Colonic mucosa (tissue), 4 donors: ENCODE measurements around the gene OBP2A. TPM values are rescaled to one million over a fixed set of nuclear protein-coding genes. Genes with fewer than 3 reads are reported as not detected.

ENCODE experiments used
- DNase-seq: peaks from one replicate; pipeline ENCODE4 v3.0.0-alpha.2; 2020
- H3K27ac ChIP-seq: fragments of 200-600 bp; one replicate; pipeline ENCODE4 v1.8.0; 2021
- H3K27me3 ChIP-seq: fragments of 200-600 bp; one replicate; pipeline ENCODE4 v1.8.0; 2021
- H3K36me3 ChIP-seq: fragments of 200-600 bp; one replicate; pipeline ENCODE4 v1.8.0; 2021
- H3K4me1 ChIP-seq: fragments of 200-600 bp; one replicate; pipeline ENCODE4 v1.8.0; 2021; ENCODE audit warnings: mild to moderate bottlenecking
- H3K4me3 ChIP-seq: fragments of 200-600 bp; one replicate; pipeline ENCODE4 v1.8.0; 2021
- H3K9ac ChIP-seq, 2 donors: one replicate each; pipeline ENCODE4 v1.7.0; 2013; ENCODE audit warnings: control low read depth in 2 of 2, low read depth in 2 of 2, low read length in 2 of 2
- H3K9me3 ChIP-seq: fragments of 200-600 bp; one replicate; pipeline ENCODE4 v1.8.0; 2021
- intact Hi-C: fragments of 100-400 bp; cut with DNase I; formaldehyde crosslinking; loops from one replicate; pipeline ENCODE4 v1.14.1; 2022
- total RNA-seq, 2 donors: library from RNA; stranded (reverse); fragmentation: NEBNext Ultra II Directional in 1 of 2; extraction: Animal tissue kit (Norgen Biotek cat#: 25700) in 1 of 2; gene quantifications; one replicate each; pipeline ENCODE4 v1.2.1, GENCODE V29; 2021
- TF ChIP-seq, protein P1 (sequence below): fragments of 200-600 bp; IDR thresholded peaks from one replicate; pipeline ENCODE4 v1.8.0; 2022; ENCODE audit warnings: antibody characterized with exemption, mild to moderate bottlenecking
- donor health status: healthy.
- donor health status: DM: no; HTN: no; CAD: no.
- donor health status: DM: no; HTN: no; CAD: no.

The OBP2A gene
- total RNA-seq, 2 donors from 2014 or later = not detected

DNA sequence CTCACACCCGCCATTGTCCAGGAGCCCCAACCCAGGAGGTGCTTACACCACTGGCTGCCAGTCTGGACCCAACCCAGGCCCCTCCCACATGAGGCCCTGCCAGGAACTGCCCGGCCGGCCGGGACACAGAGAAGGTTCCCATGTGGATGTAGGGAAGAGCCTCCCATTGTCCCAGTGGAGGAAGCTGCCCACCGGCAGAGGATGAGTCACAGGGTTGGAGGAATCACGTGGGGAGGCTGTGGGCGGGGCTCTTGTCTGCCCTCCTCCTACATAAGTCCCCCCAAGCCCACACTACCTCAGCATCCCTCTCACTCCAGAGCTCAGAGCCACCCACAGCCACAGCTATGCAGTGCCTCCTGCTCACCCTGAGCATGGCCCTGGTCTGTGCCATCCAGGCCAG, 41.7 kb downstream of the OBP2A start:
- Histone ChIP-seq H3K9ac (no peak overlapping the region), H3K4me3 (no peak overlapping the region), H3K36me3 (no peaks in the 10 kb centered on the region), H3K27me3 (no peaks in the 10 kb centered on the region), H3K4me1 (no peaks in the 10 kb centered on the region), H3K9me3 (no peaks in the 10 kb centered on the region), H3K27ac (no peak overlapping the region)
- no peak for DNase-seq
- intact Hi-C loops = no loop called here
- TF ChIP-seq, protein P1, sequence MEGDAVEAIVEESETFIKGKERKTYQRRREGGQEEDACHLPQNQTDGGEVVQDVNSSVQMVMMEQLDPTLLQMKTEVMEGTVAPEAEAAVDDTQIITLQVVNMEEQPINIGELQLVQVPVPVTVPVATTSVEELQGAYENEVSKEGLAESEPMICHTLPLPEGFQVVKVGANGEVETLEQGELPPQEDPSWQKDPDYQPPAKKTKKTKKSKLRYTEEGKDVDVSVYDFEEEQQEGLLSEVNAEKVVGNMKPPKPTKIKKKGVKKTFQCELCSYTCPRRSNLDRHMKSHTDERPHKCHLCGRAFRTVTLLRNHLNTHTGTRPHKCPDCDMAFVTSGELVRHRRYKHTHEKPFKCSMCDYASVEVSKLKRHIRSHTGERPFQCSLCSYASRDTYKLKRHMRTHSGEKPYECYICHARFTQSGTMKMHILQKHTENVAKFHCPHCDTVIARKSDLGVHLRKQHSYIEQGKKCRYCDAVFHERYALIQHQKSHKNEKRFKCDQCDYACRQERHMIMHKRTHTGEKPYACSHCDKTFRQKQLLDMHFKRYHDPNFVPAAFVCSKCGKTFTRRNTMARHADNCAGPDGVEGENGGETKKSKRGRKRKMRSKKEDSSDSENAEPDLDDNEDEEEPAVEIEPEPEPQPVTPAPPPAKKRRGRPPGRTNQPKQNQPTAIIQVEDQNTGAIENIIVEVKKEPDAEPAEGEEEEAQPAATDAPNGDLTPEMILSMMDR = no peak

- Histone ChIP-seq H3K9me3 (no peaks in the 10 kb centered on the region), H3K36me3 (no peaks in the 10 kb centered on the region), H3K4me3 (no peak overlapping the region), H3K27ac (no peak overlapping the region), H3K27me3 (no peaks in the 10 kb centered on the region), H3K9ac (no peak overlapping the region), H3K4me1 (no peaks in the 10 kb centered on the region)
- no peak for DNase-seq
- intact Hi-C loops = no loop called here
- TF ChIP-seq, protein P1 = no peak
These were observed 42.4 kb downstream of the OBP2A start for GRCh38 chr9:135588371-135588770.

- Histone ChIP-seq H3K36me3 (no peaks in the 10 kb centered on the region), H3K4me3 (no peak overlapping the region), H3K4me1 (no peaks in the 10 kb centered on the region), H3K27ac (no peak overlapping the region), H3K9ac (no peak overlapping the region), H3K27me3 (no peaks in the 10 kb centered on the region), H3K9me3 (no peaks in the 10 kb centered on the region)
- intact Hi-C loops = no loop called here
- DNase-seq = no peak
- TF ChIP-seq, protein P1 = no peak
These were observed 43.1 kb downstream of the OBP2A start for GRCh38 chr9:135588886-135589595.

GRCh38 chr9:135589596-135590485, 43.9 kb downstream of the OBP2A start:
- intact Hi-C loops = no loop called here
- no peak overlapping the region for H3K9ac ChIP-seq
- H3K4me3 ChIP-seq = no peak overlapping the region
- H3K27me3 ChIP-seq = no peaks in the 10 kb centered on the region
- no peaks in the 10 kb centered on the region for H3K36me3 ChIP-seq
- H3K27ac ChIP-seq = no peak overlapping the region
- TF ChIP-seq, protein P1 = no peak
- no peaks in the 10 kb centered on the region for H3K4me1 ChIP-seq
- no peaks in the 10 kb centered on the region for H3K9me3 ChIP-seq
- DNase-seq = no peak

DNA sequence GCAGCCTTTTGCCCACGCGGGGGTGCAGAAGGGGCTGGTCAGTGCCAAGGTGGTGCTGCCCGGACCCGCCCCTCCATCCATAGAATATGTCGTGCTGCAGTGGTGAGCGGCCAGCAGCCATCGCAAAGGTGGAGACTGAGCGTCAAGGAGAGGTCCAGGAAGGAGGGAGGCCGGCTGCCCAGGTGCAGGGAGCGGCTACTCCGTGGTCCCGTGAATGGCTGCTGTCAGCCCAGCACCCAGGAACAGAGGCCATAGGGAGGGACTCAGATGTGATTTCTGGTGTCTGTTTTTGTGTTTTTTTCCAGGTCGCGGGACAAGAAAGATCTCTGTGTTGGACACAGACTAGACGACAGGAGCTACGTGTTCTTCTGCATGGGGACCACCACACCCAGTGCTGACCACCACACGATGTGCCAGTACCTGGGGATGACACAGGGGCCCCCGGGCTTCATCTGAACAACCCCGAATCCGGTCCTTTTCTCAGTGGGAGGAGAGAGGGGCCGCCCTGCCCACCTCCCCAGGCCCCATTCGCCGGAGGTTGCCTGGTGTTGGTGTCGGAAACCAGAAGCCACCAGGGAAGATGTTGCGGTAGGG, 44.7 kb downstream of the OBP2A start:
- no peaks in the 10 kb centered on the region for H3K27me3 ChIP-seq
- no peak for DNase-seq
- TF ChIP-seq, protein P1 = no peak
- intact Hi-C loops = no loop called here
- no peaks in the 10 kb centered on the region for H3K4me1 ChIP-seq
- H3K27ac ChIP-seq = no peak overlapping the region
- no peak overlapping the region for H3K4me3 ChIP-seq
- H3K36me3 ChIP-seq = no peaks in the 10 kb centered on the region
- no peak overlapping the region for H3K9ac ChIP-seq
- H3K9me3 ChIP-seq = no peaks in the 10 kb centered on the region
